Right lobe of liver (tissue), 6 donors: ENCODE results near the gene UGT1A3. TPM values are rescaled to one million over a fixed set of nuclear protein-coding genes. Genes with fewer than 3 reads are reported as not detected.
A peak's percentile ranks its signal among the peaks of the same experiment; 100 is the strongest.

Experiments
- ATAC-seq, 4 donors: fragments of 200-7000 bp; cut with Tn5 transposase; one replicate each; pipeline ENCODE4 v1.9.1; 2020; ENCODE audit warnings: mild to moderate bottlenecking in 4 of 4, moderate library complexity in 4 of 4
- DNase-seq, 3 donors: peaks; one replicate each; pipeline ENCODE4 v3.0.0-alpha.2; 2020
- H3K27ac ChIP-seq, 3 donors: fragments of 200-600 bp; one replicate each; pipeline ENCODE4 v1.8.0; 2022
- H3K27me3 ChIP-seq, 2 donors: fragments of 200-600 bp; one replicate each; pipeline ENCODE4 v1.8.0; 2022
- H3K36me3 ChIP-seq, 4 donors: fragments of 200-600 bp; sonication (generic) in 1 of 4; one replicate each; pipeline versions ENCODE4 v1.5.1 to v1.8.0; 2017 to 2022; ENCODE audit warnings: control low read depth in 1 of 4
- H3K4me1 ChIP-seq, 4 donors: fragments of 200-600 bp; sonication (generic) in 1 of 4; one replicate each; pipeline versions ENCODE4 v1.5.1 to v1.8.0; 2017 to 2022; ENCODE audit warnings: control low read depth in 1 of 4
- H3K4me3 ChIP-seq, 3 donors: fragments of 200-600 bp; one replicate each; pipeline ENCODE4 v1.8.0; 2022
- H3K9me3 ChIP-seq, 4 donors: fragments of 200-600 bp; sonication (generic) in 1 of 4; one replicate each; pipeline versions ENCODE4 v1.5.1 to v1.8.0; 2017 to 2022; ENCODE audit warnings: control low read depth in 1 of 4
- POLR2A ChIP-seq: fragments of 450-650 bp; IDR thresholded peaks from one replicate; pipeline ENCODE4 v1.6.1; 2017; ENCODE audit warnings: antibody characterized with exemption, mild to moderate bottlenecking
- WGBS: methylation state at CpG from one replicate; pipeline ENCODE4 v1.1.6; 2018; ENCODE audit warnings: low coverage, low lambda C conversion rate; ENCODE audit not compliant: insufficient coverage; ENCODE audit errors: missing lambda C conversion rate; 5-methylcytosine and 5-hydroxymethylcytosine counted together
- intact Hi-C, 2 donors: fragments of 100-400 bp; cut with DNase I; formaldehyde crosslinking; loops; one replicate each; pipeline versions ENCODE4 v1.11.2 to v1.14.1; 2022
- total RNA-seq, 6 experiments: library from RNA; depleted of rRNA in 2 of 6; stranded (reverse); fragments of >200 nt in 2 of 6; fragmentation: NEBNext Ultra II Directional in 3 of 6; extraction: Animal tissue kit (Norgen Biotek cat#: 25700) in 3 of 6; gene quantifications; one replicate each; pipeline versions ENCODE4 v1.1.0 to v1.2.4, GENCODE V29; 2016 to 2023
- TF ChIP-seq, protein P1 (sequence below), 4 donors: fragments of 200-600 bp in 3 of 4; fragments of 450-650 bp in 1 of 4; IDR thresholded peaks; one replicate each; pipeline versions ENCODE4 v1.5.1 to v1.8.0; 2016 to 2022; ENCODE audit warnings: antibody characterized with exemption in 4 of 4, mild to moderate bottlenecking in 2 of 4
- donor health status: DM: no; HTN: yes; CAD: no.
- donor health status: DM: no; HTN: no; CAD: no.
- donor health status: DM: no; HTN: no; CAD: no.
- donor health status: DM: no; HTN: yes; CAD: no.
- donor health status: DM: no; HTN: yes; CAD: no.

The UGT1A3 gene
- total RNA-seq, 6 experiments from 2014 or later = 12.9 to 125 (median 22.0) TPM

DNA sequence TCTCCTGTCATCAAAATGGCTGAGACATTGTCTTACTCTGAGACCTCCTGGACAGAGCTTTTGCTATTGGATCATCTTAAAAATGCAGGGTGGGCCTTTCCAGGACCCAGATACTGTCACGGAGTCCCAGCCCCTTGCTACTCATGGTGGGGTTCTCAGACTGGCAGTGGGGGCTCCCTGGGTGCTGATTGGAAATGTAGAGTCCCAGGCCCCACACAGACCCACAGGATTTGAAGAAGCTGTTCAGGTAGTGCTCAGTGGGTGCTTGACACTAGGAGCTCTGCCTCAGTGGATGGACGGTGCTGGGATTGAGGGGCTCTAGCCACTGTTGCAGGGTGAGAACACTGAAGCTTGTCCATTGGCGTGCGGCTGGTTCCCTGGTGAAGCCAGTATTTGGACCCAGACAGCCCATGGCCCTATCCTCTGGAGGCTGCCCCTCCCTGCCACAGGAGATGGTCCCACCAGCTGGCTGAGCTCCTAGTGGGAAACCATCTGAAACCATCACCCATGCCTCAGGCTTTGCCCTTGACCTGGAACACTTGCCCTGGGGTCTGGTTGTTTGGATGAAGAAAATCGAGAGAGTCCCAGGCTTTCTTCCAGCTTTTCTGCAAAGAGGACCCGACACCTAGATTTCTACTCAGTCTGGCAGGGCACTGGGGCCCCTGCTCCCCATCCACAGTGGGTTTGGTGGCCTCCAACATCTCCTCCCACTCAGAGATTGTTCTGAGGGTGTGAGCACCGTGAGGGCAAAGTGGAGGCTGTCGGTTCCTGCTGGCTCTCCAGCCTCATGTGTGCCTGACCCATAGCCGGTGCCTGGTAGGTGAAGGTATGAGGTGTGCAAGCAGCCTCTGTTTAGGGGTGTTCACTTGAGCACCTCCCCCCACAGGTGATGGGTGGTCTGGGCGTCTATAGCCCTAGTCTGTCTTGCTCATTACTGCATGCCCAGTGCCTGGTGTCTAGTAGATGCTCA lies 79.4 kb downstream of the UGT1A3 start:
- no peak for ATAC-seq
- WGBS = 60% methylated on average over 3 of the region's 10 CpGs
- H3K9me3 ChIP-seq = no peaks in the 10 kb centered on the region
- no peak overlapping the region for H3K4me3 ChIP-seq
- H3K4me1 ChIP-seq = no peaks in the 10 kb centered on the region
- H3K27me3 ChIP-seq = no peaks in the 10 kb centered on the region
- DNase-seq = peak in 1 of 3 donors; percentile 40
- TF ChIP-seq, protein P1, sequence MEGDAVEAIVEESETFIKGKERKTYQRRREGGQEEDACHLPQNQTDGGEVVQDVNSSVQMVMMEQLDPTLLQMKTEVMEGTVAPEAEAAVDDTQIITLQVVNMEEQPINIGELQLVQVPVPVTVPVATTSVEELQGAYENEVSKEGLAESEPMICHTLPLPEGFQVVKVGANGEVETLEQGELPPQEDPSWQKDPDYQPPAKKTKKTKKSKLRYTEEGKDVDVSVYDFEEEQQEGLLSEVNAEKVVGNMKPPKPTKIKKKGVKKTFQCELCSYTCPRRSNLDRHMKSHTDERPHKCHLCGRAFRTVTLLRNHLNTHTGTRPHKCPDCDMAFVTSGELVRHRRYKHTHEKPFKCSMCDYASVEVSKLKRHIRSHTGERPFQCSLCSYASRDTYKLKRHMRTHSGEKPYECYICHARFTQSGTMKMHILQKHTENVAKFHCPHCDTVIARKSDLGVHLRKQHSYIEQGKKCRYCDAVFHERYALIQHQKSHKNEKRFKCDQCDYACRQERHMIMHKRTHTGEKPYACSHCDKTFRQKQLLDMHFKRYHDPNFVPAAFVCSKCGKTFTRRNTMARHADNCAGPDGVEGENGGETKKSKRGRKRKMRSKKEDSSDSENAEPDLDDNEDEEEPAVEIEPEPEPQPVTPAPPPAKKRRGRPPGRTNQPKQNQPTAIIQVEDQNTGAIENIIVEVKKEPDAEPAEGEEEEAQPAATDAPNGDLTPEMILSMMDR (IDR thresholded peaks at IDR 0.05) = no peak
- no peak for TF ChIP-seq POLR2A
- intact Hi-C loops = no loop called here
- no peaks in the 10 kb centered on the region for H3K36me3 ChIP-seq
- H3K27ac ChIP-seq = no peak overlapping the region

DNA sequence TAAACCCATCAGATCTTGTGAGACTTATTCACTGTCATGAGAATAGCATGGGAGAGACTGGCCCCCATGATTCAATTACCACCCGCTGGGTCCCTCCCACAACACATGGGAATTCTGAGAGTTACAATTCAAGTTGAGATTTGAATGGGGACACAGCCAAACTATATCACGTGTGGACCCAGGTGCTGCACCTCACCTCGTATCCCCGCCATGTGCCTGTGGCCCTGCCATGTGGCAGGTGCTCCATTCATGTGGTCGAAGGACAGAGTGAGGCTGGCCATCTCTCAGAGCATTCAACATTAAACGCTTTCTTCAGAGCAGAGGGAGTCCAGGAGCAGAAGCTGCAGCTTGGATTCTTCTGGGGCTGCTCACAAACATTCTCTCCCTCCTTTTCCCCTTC lies 81.5 kb downstream of the UGT1A3 start:
- 50% methylated on average over 1 of the region's 6 CpGs for whole genome bisulfite sequencing
- ATAC-seq (no peak), DNase-seq (no peak)
- H3K27ac ChIP-seq = no peak overlapping the region
- H3K27me3 ChIP-seq = no peaks in the 10 kb centered on the region
- intact Hi-C loops = no loop called here
- no peaks in the 10 kb centered on the region for H3K9me3 ChIP-seq
- no peaks in the 10 kb centered on the region for H3K36me3 ChIP-seq
- H3K4me3 ChIP-seq = no peak overlapping the region
- H3K4me1 ChIP-seq = no peaks in the 10 kb centered on the region
- no peak for TF ChIP-seq POLR2A
- TF ChIP-seq, protein P1 (IDR thresholded peaks at IDR 0.05) = no peak

DNA sequence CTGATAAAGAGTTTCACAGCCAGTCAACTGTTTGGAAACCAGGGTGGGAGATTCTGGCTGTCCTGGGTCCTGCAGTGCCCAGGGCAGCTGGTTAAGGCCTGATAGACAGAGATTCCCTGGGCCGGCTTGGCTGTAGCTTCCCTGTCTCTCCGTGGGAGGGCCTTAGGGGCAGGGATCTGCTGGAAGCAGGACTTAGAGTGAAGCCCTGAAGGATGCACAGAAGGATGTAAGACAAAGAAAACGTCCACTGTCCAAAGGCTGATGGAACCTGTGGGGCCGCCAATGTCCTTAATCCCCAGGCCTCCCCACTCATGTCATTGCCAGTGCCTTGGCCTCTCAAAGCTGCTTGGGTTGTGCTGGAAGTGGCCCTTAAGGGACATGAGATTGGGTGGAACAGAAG lies 82.2 kb downstream of the UGT1A3 start:
- ATAC-seq (no peak), DNase-seq (peak in 2 of 3 donors; percentile 21 to 24)
- Histone ChIP-seq H3K27ac (no peak overlapping the region), H3K27me3 (no peaks in the 10 kb centered on the region), H3K9me3 (no peaks in the 10 kb centered on the region), H3K4me1 (no peaks in the 10 kb centered on the region), H3K4me3 (no peak overlapping the region), H3K36me3 (no peaks in the 10 kb centered on the region)
- intact Hi-C loops = no loop called here
- WGBS = 62% methylated on average over 3 of the region's 4 CpGs
- no peak for TF ChIP-seq POLR2A
- TF ChIP-seq, protein P1 (IDR thresholded peaks at IDR 0.05) = no peak

DNA sequence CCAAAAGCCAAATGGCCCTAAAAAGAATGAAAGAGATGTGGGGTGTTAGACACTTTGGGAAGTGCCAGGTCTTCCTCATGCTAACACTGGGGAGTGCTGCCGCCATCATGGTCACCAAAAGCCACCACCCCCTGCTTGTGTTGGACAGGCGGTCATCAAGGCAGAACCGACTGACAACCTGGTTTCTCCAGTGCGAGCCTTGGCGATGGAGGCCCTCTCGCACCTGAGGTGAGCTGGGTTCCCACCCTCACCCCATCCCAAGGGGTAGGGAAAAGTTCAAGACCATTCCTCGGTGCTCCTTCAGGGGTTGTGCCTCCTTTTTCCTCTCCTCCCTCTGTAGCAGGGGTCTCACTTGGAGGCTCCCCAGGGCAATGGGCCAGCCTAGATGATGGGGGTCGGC lies 82.9 kb downstream of the UGT1A3 start:
- Histone ChIP-seq H3K4me3 (no peak overlapping the region), H3K27me3 (no peaks in the 10 kb centered on the region), H3K9me3 (no peaks in the 10 kb centered on the region), H3K27ac (no peak overlapping the region), H3K36me3 (no peaks in the 10 kb centered on the region), H3K4me1 (no peaks in the 10 kb centered on the region)
- TF ChIP-seq, protein P1 (IDR thresholded peaks at IDR 0.05) = no peak
- TF ChIP-seq POLR2A = no peak
- DNase-seq (peak in 1 of 3 donors; percentile 22), ATAC-seq (no peak)
- 50% methylated on average over 1 of the region's 8 CpGs for WGBS
- intact Hi-C loops = no loop called here
